ENCODE measurements around the gene FAM163A.

DNA sequence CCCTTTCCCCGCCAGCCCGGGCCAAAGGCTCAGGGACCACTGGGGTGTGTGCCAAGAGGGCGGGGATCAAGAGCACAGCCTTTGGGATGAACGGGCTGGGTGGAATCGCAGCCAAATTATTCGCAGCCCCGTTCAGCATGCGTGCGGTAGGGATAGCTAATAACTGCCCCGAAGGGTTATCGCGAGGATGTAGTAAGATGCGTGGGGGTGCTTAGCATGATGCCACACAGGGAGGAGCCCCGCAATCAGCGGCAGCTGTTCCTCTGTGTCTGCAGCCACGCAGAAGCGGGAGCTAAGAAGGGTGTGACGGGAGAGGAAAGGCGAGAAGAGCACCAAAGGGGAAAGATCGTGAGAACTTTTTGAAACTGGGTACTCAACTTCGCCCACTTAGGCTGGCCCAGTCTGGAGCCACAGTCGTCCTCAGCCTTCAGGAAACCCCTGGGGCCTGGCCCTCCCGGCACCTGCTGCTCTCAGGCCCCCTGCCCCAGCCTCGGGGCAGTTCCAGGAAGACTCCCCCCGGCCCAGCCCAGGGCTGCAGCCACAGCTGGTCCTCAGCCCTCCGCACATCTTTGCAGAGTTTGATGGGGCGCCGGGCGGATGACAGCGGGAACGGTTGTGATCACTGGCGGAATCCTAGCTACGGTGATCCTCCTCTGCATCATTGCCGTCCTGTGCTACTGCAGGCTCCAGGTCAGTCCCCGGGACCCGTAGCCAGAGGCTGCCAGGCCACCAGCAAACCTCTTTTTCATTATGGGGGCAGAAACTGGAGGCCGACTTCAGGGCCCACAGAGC, 69.6 kb downstream of the FAM163A start:
- TF ChIP-seq, protein P1, sequence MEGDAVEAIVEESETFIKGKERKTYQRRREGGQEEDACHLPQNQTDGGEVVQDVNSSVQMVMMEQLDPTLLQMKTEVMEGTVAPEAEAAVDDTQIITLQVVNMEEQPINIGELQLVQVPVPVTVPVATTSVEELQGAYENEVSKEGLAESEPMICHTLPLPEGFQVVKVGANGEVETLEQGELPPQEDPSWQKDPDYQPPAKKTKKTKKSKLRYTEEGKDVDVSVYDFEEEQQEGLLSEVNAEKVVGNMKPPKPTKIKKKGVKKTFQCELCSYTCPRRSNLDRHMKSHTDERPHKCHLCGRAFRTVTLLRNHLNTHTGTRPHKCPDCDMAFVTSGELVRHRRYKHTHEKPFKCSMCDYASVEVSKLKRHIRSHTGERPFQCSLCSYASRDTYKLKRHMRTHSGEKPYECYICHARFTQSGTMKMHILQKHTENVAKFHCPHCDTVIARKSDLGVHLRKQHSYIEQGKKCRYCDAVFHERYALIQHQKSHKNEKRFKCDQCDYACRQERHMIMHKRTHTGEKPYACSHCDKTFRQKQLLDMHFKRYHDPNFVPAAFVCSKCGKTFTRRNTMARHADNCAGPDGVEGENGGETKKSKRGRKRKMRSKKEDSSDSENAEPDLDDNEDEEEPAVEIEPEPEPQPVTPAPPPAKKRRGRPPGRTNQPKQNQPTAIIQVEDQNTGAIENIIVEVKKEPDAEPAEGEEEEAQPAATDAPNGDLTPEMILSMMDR (IDR thresholded peaks at IDR 0.05), result no peak
- no peak for TF ChIP-seq POLR2A (IDR thresholded peaks at IDR 0.05)
